SK-N-MC (cell line): ENCODE measurements around the gene MAZ.

Experiments
- EZH2 ChIP-seq: fragments of 200-600 bp; sonication (generic); IDR thresholded peaks from one replicate; pipeline ENCODE4 v1.6.1; 2017; ENCODE audit warnings: antibody characterized with exemption
- POLR2AphosphoS5 ChIP-seq: IDR thresholded peaks from 2 replicates; pipeline ENCODE4 v1.6.1; 2012; ENCODE audit warnings: mild to moderate bottlenecking, low read depth, low read length, borderline replicate concordance

GRCh38 chr16:29858149-29858849 is 52.0 kb downstream of the MAZ start:
- TF ChIP-seq POLR2AphosphoS5 = no peak
- no peak for TF ChIP-seq EZH2
